AG20443 (cell line): ENCODE measurements around the gene PRPF18.
A peak's percentile ranks its signal among the peaks of the same experiment; 100 is the strongest.

ENCODE experiments used
- DNase-seq: peaks from one replicate; pipeline ENCODE4 v3.0.0; 2012; ENCODE audit warnings: low spot score, mixed read lengths

The PRPF18 gene

GRCh38 chr10:13604357-13605040 is 17.7 kb downstream of the PRPF18 start:
- DNase-seq = no peak

- no peak for DNase-seq
These were observed 21.6 kb downstream of the PRPF18 start for GRCh38 chr10:13608246-13608853.

- no peak for DNase-seq
These were observed 26.0 kb downstream of the PRPF18 start for GRCh38 chr10:13612654-13613373.

GRCh38 chr10:13613519-13613918 is 26.8 kb downstream of the PRPF18 start:
- peak; percentile 49 for DNase-seq

GRCh38 chr10:13614530-13615332 is 28.0 kb downstream of the PRPF18 start:
- DNase-seq = peak; percentile 17

GRCh38 chr10:13615650-13616300 is 29.0 kb downstream of the PRPF18 start:
- DNase-seq = no peak

GRCh38 chr10:13617116-13617515 is 30.4 kb downstream of the PRPF18 start:
- DNase-seq = no peak

GRCh38 chr10:13621931-13622330 is 35.2 kb downstream of the PRPF18 start:
- no peak for DNase-seq

GRCh38 chr10:13624630-13625029 is 37.9 kb downstream of the PRPF18 start:
- DNase-seq = no peak

GRCh38 chr10:13627459-13628310 is 40.9 kb downstream of the PRPF18 start:
- DNase-seq = no peak

GRCh38 chr10:13628661-13629060 is 41.9 kb downstream of the PRPF18 start:
- DNase-seq = no peak

- no peak for DNase-seq
These were observed 42.4 kb downstream of the PRPF18 start for GRCh38 chr10:13629116-13629515.

- DNase-seq = no peak
These were observed 43.5 kb downstream of the PRPF18 start for GRCh38 chr10:13630231-13630630.

- DNase-seq = no peak
These were observed 44.8 kb downstream of the PRPF18 start for GRCh38 chr10:13631594-13631993.

- DNase-seq = no peak
These were observed 45.7 kb downstream of the PRPF18 start for GRCh38 chr10:13632440-13632839.

GRCh38 chr10:13632884-13633440 is 46.2 kb downstream of the PRPF18 start:
- DNase-seq = no peak

- DNase-seq = peak; percentile 63
These were observed 46.9 kb downstream of the PRPF18 start for GRCh38 chr10:13633689-13634088.

- no peak for DNase-seq
These were observed 47.4 kb downstream of the PRPF18 start for GRCh38 chr10:13634207-13634606.

- no peak for DNase-seq
These were observed 50.0 kb downstream of the PRPF18 start for GRCh38 chr10:13636776-13637175.

GRCh38 chr10:13637303-13637856 is 50.6 kb downstream of the PRPF18 start:
- no peak for DNase-seq
